NCI-H1417 (cell line): ENCODE measurements around the gene MGAT4A.
"Not testable (repeated sequence)": the region's sequence is repeated elsewhere in the genome, so short reads cannot be mapped to it uniquely, and the experiment has no call there.

Experiments
- DNase-seq, 3 experiments: peaks; one replicate each; lab custom pipeline; 2025; lab: John Stamatoyannopoulos, UW

Gene MGAT4A

DNA sequence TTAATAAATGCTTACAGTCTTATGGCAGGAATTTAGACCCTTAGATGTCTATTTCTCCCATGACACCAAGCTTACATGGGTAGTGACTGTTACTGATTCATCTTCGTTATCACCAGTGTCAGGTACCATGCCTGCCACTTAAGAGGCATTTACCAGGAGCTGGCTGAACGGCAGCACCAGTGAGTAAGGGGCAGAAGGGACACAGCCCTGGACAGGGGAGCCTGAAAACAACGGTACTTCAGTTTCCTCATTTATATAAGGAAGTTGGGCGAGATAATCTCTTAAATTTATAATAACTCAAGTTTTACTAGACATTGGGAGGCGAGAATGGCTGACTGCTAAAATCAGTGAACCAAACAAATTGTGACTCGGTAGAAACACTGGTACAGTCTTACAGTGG lies 123.8 kb downstream of the MGAT4A start:
- no peak for DNase-seq

DNA sequence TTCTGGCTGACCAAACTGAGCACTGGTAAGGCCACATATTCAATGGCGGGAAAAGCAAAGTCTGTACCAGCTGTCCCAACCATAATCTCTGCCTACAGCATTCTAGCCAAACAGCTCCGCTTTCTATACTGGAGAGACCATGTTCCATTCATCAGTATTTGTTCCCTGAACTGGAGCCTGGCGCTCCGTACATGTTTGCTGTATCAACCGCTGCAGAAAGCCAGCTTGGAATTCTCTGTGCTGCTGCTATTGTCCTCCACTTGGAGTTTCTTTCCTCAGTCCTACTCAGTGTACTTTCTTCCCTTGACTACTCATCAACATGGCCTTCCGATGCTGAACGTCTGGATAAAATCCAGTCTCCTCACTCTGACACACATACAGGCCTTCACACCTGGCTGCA lies 124.5 kb downstream of the MGAT4A start:
- DNase-seq, result no peak

DNA sequence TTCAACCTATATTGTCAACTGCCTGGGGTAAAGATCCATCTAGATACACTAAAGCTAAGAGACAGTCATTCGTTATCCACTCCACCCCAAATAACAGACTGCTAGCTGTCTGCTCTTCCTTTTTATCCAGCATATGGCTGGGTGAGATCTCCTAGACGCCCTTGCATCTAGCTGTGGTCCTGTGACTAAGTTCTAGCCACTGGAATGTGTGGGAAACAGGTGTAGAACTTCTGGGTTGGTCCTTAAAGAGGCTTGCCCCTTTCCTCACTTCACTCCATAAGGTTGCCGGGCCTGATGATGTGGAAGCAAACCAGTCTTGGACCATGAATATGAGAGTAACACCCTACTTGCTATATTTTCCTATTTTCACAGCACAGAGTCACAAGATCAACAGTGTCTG lies 125.9 kb downstream of the MGAT4A start:
- DNase-seq, result no peak

DNA sequence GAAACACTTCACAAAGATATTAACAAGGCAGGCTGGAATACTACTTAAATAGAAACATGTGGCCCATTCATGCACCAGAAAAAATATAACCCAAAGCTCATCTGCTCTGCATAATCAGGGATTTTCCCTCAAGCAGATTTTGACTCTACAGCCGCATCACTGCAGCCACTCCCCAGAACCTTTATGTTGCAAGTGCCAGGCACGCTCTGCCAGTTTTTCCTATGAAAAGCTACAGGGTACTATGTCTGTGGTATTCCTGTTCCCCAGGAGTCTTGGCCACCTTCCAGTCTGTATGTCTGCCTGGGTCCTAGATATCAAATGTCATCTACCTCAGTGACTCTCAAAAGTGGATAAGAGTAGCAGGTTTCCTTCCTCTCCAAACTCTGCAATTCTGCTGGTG lies 126.4 kb downstream of the MGAT4A start:
- no peak for DNase-seq

DNA sequence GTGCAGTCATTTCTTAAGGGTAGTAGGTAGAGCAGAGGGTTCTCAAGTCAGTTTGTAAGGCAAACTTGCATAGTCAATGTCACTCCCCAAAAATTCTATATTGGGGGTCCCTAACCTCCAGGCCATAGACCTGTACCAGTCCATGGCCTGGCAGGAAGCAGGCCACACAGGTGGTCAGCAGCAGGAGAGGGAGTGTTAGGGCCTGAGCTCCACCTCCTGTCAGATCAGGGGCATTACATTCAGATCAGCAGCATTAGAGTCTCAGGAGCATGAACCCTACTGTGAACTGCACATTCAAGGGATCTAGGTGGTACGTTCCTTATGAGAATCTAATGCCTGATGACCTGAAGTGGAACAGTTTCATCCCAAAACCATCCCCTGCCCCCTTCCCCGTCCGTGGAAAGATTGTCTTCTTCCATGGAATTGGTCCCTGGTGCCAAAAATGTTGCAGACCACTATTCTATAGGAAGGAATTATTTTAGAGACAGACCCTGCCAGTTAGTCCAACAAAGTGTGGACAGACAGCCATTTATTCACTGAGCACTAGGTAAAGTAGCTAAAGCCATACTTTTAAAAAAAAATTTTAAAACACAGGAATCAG lies 129.3 kb downstream of the MGAT4A start:
- DNase-seq, result peak in 1 of 3 experiments; percentile 60

DNA sequence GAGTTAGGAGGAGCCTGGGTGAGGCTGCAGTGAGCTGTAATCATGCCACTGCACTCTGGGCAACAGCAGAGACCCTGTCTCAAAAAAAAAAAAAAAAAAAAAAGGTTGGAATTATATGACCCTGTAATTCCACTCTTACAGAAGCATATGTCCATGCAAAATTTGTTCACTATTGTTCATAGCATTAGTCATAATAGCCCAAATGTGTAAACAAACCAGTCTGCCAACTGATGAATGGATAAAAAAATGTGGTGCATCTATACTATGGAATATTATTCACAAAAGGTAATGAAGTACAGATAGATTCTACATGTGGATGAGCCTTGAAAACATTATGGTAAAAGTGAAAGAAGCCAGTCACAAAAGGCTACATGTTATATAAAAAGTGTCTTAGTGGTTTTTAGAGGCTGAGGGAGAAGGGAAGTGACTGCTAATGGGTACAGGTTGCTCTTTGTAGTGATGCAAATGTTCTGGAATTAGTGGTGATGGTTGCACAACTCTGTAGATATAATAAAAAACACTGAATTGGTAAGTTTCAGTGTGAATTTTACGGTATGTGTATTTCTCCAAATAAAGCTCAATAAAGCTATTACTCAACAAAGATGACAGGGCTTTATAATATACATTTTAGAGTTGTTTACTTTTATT lies 132.0 kb downstream of the MGAT4A start:
- no peak for DNase-seq

DNA sequence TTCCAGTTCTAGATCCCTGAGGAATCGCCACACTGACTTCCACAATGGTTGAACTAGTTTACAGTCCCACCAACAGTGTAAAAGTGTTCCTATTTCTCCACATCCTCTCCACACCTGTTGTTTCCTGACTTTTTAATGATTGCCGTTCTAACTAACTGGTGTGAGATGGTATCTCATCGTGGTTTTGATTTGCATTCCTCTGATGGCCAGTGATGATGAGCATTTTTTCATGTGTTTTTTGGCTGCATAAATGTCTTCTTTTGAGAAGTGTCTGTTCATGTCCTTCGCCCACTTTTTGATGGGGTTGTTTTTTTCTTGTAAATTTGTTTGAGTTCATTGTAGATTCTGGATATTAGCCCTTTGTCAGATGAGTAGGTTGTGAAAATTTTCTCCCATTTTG lies 136.3 kb downstream of the MGAT4A start:
- DNase-seq, result not testable (repeated sequence)

DNA sequence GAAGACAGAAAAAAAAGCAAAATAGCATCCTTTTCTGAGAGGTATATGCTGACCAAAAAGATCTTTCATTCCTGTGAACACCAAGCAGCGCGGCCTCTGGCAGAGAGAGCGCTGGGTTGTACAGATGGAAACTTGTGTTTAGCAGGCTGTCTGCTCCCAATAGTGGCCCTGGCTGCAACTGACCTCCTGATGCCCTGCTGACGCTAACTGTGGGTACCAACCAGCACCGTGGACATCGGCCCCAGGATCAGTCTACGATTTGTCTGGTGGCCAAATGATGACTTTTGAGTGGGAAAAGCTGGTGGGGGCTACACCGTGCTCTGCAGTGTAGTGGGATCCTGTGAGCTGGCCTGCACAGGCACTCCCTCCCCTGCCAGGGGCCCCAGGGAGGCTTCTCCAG lies 138.4 kb downstream of the MGAT4A start:
- no peak for DNase-seq

DNA sequence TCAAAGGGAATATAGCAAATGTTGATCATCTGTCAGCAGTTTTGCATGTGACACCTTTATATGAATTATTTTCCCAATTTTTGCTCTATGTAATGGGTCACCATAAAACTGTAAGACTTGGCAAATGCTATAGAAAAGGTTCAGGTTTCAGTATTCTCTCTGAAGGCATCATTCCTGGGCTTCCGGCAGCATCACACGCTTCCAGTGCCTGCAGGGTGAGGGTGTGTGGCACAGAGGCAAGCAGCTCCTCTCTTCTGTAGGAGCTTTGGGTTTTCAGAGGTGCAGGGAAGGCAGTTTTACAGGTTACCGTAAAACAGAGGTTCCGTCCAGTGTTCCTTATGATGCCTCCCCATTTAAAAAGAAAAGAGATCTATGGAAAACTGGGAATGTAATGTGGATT lies 141.4 kb downstream of the MGAT4A start:
- no peak for DNase-seq

DNA sequence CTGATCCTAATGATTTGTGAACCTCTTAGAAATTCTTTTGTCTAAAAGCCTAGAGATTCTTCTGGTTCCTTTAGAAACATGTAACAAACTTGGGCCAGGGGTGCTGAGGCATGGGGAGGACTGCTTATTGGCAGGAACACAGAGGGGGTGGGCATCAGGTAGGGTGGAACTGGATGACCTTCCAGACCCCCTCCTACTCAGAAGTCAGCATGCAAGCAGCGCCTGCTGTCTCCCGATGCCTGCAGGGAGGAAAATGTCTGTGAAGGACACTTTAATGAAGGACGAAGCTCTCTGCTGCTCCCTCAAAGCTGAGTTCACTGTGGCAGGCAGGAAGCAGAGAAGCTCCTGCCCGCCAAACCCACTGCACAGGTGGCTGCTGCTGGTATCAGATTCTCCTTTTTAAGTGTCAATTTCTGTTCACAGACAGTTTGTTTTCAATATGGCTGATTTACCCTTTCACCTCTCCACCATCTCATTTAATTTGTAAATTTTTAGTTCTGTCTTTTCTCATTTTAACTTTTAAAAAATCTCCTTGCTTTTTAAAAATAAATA lies 142.0 kb downstream of the MGAT4A start:
- DNase-seq, result no peak

DNA sequence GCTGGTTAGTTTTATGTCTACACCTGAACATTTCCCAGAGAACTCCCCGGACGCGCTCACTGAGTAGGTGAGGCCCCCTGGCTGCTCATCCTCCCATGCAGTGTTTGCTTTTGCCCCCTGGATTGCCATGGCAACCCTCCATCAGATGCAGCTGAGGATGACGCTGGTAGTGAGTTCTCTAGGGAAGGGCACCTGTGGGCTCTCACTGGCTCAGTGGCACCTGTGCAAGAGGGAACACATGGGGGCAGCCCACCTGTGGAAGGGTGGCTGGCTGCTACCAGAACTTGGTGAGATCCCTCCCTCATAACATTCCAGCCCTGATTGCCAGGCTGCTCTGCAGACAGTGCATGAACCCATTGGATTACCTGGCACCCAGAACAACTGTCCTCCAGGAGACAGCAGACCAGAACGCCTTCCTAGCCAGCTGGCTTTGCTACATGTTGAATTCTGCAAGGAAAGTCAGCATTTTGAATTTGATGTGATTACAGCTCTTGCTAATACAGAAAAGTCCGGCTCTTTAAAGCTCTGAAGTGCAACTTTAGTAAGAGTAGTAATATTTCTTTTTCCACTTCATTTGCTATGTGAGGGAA lies 144.3 kb downstream of the MGAT4A start:
- DNase-seq, result no peak

DNA sequence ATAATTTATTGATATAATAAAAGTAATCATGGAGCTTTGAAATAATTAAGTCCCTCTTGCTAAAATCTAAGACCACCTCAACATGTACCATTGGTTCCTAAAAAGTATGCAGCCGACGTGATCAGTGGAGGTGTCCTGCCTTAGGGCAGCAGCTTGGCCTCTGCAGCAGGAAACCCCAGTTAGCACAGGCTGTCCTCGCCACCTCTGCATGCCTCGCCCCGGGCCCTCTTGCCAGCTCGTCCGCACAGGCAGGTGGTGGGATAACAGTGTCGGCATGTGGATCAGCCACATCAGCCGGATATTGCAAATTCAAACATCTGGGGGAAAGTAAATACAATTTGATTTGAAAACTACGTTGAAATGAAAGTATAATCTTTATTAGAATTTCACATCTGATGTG lies 145.5 kb downstream of the MGAT4A start:
- no peak for DNase-seq

DNA sequence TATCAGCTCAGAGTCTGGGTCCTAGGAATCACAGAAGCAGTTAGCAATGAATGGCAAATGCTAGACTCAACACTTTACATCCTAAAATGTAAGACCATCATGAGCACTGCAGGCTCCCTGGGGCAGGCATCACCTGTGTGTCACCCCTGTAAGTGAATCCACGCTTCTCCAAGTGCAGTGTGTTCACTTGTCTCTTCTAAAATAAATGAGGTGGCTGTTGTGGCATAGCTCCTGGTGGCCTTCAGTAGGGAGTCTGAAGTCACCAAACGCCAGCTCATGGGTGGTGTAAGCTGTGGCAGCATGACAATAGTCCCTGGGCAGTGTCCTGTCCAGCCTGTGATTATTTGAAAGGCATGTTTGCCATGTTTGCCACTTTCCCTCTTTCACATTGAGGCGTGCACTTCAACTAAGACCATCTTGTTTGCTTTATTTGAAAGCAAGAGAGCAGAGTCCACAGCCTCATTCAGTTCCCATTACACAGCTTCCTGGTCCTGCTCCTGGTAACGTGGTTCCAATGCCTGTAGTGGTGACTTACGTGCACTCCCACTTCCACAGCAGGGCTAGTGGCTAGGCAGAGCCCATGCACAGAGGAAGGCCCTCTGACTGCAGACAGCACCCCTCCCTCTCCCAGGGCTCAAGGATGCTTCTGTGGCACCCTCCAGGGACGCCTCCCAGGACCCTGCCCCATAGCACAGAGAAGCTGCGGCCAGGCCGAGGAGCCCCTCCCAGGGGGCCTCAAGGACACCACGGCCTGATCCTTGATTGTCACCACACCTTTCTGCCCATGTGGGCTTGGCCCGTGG lies 146.9 kb downstream of the MGAT4A start:
- no peak for DNase-seq

DNA sequence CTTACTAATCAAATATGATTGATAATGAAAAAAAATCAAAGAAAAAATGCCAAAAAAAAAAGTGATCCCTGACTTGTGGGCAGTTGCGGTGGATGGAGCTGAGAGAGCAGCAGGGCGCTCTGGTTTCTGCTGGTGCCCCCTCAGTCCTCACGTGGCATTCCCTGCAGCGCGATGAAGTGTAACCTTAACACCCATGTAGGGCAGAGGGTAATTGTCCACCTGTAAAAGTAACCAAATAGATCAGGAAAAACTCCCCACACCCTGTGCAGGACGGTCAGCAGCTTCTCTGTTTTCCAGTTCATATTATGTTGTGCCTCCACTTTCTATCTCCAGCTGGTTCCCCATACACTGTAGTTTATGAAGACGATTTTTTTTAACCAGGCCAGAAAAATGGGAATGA lies 147.7 kb downstream of the MGAT4A start:
- DNase-seq, result no peak

DNA sequence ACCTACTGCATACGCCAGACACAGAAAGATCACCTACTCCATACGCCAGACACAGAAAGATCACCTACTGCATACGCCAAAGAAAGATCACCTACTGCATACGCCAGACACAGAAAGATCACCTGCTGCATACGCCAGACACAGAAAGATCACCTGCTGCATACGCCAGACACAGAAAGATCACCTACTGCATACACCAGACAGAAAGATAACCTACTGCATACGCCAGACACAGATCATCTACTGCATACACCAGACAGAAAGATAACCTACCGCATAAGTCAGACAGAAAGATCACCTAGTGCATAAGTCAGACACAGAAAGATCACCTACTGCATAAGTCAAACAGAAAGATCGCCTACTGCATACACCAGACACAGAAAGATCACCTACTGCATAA lies 148.4 kb downstream of the MGAT4A start:
- no peak for DNase-seq

DNA sequence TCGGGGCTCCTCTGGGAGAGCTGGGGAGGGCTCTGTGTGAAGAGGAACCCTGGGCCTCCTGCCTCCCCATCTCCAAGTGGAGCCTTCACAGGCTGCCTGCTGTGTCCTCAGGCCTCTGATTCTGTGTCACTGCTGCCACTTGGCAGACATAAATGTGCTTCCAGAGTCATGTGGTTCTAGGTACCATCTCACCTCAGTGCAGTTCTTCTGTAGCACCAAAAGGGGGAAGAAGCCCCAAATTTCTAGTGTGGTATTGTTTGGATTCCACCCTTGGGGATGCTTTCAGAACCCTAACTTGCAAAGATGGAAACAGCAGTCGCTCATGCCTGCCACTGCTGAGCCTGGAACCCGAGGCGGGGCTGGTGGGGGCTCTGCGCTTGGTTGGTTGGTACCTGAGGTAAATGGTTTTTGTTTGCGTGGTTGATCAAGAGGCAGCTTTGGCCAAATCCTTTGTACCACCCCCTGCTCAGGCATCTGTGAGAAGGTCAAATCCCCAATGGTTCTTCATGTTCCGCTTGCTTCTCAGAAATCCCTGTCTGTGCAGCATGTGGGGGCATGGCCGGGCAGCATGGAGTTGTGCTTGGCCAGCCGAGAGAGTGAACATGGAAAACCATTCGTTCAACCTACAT lies 150.2 kb downstream of the MGAT4A start:
- no peak for DNase-seq

DNA sequence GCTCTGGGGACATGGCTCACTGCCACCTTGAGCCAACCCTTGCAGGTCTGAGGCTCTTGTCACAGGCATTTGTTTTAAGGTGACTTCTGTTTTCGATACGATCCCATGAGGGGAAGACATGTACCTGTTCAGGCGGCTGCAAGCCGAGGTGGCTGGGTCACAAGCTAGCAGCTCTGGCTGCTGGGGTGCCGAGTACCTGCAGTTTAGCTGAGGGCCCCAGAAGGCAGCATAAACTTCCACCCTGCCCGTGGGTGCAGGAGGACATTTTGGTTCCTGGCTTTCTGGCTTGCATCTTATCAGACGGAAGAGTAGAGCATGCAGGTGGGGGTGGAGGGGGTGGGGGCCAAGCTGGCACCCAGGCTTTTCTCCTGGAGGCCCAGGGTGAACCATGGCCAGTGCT lies 151.0 kb downstream of the MGAT4A start:
- DNase-seq, result no peak

DNA sequence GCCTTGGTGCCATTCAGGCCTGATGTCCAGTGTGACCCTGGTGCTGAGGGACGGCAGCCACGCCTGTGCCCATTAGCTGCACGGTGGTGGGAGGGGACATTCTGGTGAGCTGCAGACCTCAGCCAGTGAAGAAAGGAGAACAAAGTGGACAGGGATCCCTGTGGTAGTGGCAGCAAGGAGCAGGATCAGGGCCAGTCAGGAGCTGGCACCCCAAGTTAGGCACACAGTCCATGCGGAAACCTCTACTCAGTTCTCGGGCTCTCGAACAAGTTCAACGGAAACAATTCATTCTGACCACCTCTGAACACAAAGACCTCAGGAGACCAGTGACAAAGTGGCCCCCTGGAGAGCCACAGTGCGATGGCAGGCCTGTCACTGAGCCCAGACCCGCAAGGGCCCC lies 152.7 kb downstream of the MGAT4A start:
- no peak for DNase-seq

DNA sequence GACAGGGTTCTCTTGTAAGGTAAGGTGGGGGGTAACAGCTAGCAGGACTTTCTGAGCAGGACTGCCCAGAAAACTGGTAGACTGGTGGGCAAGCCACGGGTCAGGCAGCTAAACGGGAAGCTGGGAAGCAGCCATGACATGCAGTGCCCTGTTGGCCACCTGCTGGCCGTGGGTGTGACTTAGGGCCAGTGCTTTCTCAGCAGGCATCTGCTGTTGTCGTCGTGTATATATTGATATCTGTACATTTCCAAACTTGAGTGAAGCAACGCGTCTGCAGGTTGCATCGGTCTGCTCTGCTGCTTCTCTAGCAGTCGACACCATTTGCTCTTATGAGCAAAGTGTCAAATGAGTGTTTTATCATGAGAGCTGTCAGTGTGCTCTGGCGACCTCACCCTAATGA lies 153.6 kb downstream of the MGAT4A start:
- DNase-seq, result no peak

DNA sequence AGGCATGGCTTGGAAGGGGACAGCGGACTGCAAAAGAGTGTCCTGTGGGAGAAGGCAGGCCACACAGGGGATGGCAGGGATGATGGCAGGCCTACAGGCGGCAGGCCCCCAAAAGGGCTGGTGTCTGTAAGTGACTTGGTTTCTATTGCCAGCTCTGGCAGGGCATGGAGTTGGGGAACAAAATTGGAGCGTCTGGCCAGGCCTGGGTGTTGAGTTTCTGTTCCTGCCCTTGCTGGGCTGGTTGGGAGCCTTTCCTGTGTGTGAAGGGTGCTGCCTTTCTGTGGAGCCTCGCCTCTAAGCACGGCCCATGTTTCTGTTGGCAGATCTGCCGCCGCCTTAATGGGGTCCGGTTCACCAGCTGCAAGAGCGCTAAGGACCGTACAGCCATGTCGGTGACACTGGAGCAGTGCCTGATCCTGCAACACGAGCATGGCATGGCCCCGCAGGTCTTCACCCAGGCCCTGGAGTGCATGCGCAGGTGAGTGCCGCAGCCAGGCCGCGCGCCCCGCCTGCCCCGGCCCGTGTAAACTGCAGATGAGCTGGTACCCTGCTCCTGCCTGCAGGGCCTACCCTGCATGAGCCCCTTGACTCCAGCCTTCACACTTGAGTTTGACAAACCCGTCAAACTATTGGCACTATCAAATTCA lies 154.1 kb downstream of the MGAT4A start:
- no peak for DNase-seq

DNA sequence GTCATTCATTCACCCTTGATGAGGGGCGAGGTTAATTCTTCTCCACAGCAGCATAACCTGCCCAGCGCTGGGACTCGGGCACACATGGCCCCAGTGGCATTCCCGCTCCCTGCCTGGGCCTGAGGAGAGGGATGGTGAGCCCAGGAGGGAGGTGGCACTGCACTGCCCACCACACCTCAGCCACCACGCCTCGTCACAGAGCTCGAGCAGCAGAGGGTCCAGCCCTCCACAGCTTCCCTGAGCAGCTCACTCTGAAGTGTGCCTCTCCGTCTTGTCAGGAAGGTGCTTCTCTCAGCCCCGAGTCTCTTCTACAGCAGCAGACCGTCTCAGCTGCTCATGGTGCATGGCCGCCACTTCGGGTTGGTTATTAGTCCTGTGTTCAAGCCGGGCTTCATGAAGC lies 157.5 kb downstream of the MGAT4A start:
- DNase-seq, result no peak

DNA sequence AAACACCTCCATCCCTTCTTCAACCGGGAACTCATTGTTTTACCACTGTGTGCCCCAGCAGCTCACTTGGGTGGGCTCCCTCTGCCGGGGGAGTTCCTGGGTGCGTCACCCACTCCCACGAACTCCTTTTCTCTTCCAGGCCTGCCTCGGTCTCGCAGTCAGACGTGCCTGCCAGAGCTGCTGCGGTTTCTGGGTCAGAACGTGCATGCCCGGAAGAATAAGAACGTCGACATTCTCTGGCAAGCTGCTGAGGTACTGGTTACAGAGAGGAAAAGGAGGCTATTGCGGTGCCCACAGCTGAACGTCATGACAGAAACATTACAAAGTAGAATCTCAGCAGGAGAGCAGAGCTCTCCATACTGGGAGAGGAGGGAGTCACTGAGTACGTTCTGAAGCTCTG lies 158.3 kb downstream of the MGAT4A start:
- no peak for DNase-seq
